HEK293 (cell line): ENCODE measurements around the gene CNOT2.

Experiments used
- CTCF ChIA-PET: fragments of 350-600 bp; formaldehyde crosslinking; extraction: SDS; loops from one replicate; lab custom pipeline; 2021; ENCODE audit warnings: antibody characterized with exemption; lab: Yijun Ruan, JAX
- POLR2A ChIA-PET: fragments of 300-600 bp; formaldehyde crosslinking; extraction: SDS; loops from one replicate; lab custom pipeline; 2020; ENCODE audit warnings: antibody characterized with exemption, inconsistent platforms; lab: Yijun Ruan, JAX
- H3K27ac ChIP-seq: fragments of 200-500 bp; sonication (Bioruptor generic); 2 replicates; pipeline ENCODE4 v1.5.1; 2014; ENCODE audit warnings: low read depth, low read length, control low read depth, inconsistent platforms; ENCODE audit errors: extremely low read depth
- H3K36me3 ChIP-seq, 2 experiments: fragments of 200-500 bp in 1 of 2; sonication (Bioruptor generic) in 1 of 2; 1 replicate in 1 of 2; 2 replicates in 1 of 2; pipeline ENCODE4 v1.5.1; 2014 to 2017; ENCODE audit warnings: inconsistent platforms in 2 of 2, low read length in 2 of 2; ENCODE audit not compliant: control insufficient read depth in 2 of 2, insufficient read depth in 1 of 2
- H3K4me1 ChIP-seq: fragments of 200-500 bp; sonication (Bioruptor generic); 2 replicates; pipeline ENCODE4 v1.5.1; 2014; ENCODE audit warnings: mild to moderate bottlenecking, low read length, inconsistent platforms; ENCODE audit not compliant: control insufficient read depth, insufficient read depth
- H3K4me3 ChIP-seq: 2 replicates; pipeline ENCODE4 v1.5.1; 2011; ENCODE audit warnings: low read depth, mild to moderate bottlenecking, control low read depth, low read length, moderate library complexity
- H3K9me3 ChIP-seq: fragments of 200-500 bp; sonication (Bioruptor generic); 2 replicates; pipeline ENCODE4 v1.5.1; 2014; ENCODE audit warnings: low read depth, low read length, inconsistent platforms; ENCODE audit not compliant: control insufficient read depth, insufficient read depth
- GLI4 ChIP-seq: fragments of 450-650 bp; formaldehyde crosslinking; IDR thresholded peaks from 2 replicates; pipeline ENCODE4 v1.5.1; 2016; ENCODE audit warnings: missing biosample characterization, missing genetic modification characterization
- IKZF3 ChIP-seq: fragments of 450-650 bp; IDR thresholded peaks from 2 replicates; pipeline ENCODE4 v1.5.0; 2018; ENCODE audit warnings: missing biosample characterization, mild to moderate bottlenecking, missing genetic modification characterization, moderate library complexity
- PRDM10 ChIP-seq: fragments of 450-650 bp; formaldehyde crosslinking; IDR thresholded peaks from 2 replicates; pipeline ENCODE4 v1.5.1; 2016; ENCODE audit warnings: missing biosample characterization, missing genetic modification characterization
- TRIM28 ChIP-seq: IDR thresholded peaks from 2 replicates; pipeline ENCODE4 v1.6.1; 2011; ENCODE audit warnings: low read length, control low read depth, borderline replicate concordance
- ZBTB17 ChIP-seq: fragments of 450-650 bp; formaldehyde crosslinking; IDR thresholded peaks from 2 replicates; pipeline ENCODE4 v1.5.1; 2016; ENCODE audit warnings: missing biosample characterization, missing genetic modification characterization
- ZNF138 ChIP-seq: fragments of 450-650 bp; formaldehyde crosslinking; IDR thresholded peaks from 2 replicates; pipeline ENCODE4 v1.5.1; 2016; ENCODE audit warnings: missing biosample characterization, missing genetic modification characterization, borderline replicate concordance
- ZNF366 ChIP-seq: fragments of 450-650 bp; formaldehyde crosslinking; conservative IDR thresholded peaks from 2 replicates; pipeline ENCODE4 v1.5.1; 2016; ENCODE audit warnings: missing biosample characterization, missing genetic modification characterization
- ZNF423 ChIP-seq: fragments of 450-650 bp; formaldehyde crosslinking; IDR thresholded peaks from 2 replicates; pipeline ENCODE4 v1.5.1; 2016; ENCODE audit warnings: missing biosample characterization, missing genetic modification characterization
- ZNF449 ChIP-seq: fragments of 450-650 bp; formaldehyde crosslinking; IDR thresholded peaks from 2 replicates; pipeline ENCODE4 v1.5.1; 2017; ENCODE audit warnings: missing biosample characterization, mild to moderate bottlenecking, missing genetic modification characterization, moderate library complexity
- ZNF473 ChIP-seq: fragments of 450-650 bp; formaldehyde crosslinking; IDR thresholded peaks from 2 replicates; pipeline ENCODE4 v1.5.1; 2017; ENCODE audit warnings: missing biosample characterization, missing genetic modification characterization
- ZNF558 ChIP-seq: fragments of 450-650 bp; formaldehyde crosslinking; IDR thresholded peaks from 2 replicates; pipeline ENCODE4 v1.5.1; 2016; ENCODE audit warnings: missing biosample characterization, missing genetic modification characterization
- ZNF585B ChIP-seq: fragments of 450-650 bp; formaldehyde crosslinking; IDR thresholded peaks from 2 replicates; pipeline ENCODE4 v1.5.1; 2016; ENCODE audit warnings: missing biosample characterization, missing genetic modification characterization
- ZNF629 ChIP-seq: fragments of 450-650 bp; formaldehyde crosslinking; IDR thresholded peaks from 2 replicates; pipeline ENCODE4 v1.5.1; 2017; ENCODE audit warnings: missing biosample characterization, missing genetic modification characterization
- TF ChIP-seq, protein P1 (sequence below): fragments of 450-650 bp; IDR thresholded peaks from 2 replicates; pipeline ENCODE4 v1.5.1; 2018; ENCODE audit warnings: missing biosample characterization, mild to moderate bottlenecking, missing genetic modification characterization
- TF ChIP-seq, protein P2 (sequence below): fragments of 450-650 bp; formaldehyde crosslinking; IDR thresholded peaks from 2 replicates; pipeline ENCODE4 v1.5.1; 2016; ENCODE audit warnings: missing biosample characterization, missing genetic modification characterization
- TF ChIP-seq, protein P3 (sequence below): fragments of 450-650 bp; formaldehyde crosslinking; IDR thresholded peaks from 2 replicates; pipeline ENCODE4 v1.5.1; 2016; ENCODE audit warnings: missing biosample characterization, missing genetic modification characterization
- TF ChIP-seq, protein P4 (sequence below): fragments of 450-650 bp; formaldehyde crosslinking; IDR thresholded peaks from 2 replicates; pipeline ENCODE4 v1.5.1; 2017; ENCODE audit warnings: missing biosample characterization, missing genetic modification characterization

CNOT2 gene

DNA sequence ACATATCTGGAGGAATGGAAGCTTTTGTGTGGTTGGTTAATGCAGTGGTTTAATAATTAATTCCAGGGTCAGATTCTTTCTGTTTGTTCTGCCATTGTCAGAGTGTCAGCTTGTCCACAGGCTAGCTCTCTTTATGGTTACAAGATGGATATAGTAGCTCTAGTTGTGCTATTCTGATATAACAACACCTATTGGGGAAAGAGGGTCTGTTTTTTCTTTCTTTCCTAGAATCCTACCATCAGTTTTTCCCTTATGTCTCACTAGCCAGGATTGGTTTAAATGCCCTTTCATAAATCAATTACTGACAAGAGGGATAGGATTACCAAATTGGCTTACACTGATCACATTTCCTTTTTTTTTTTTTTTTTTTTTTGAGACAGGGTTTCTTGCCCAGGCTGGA is 27.8 kb downstream of the CNOT2 start:
- ChIA-PET CTCF (no interaction called here), POLR2A (interaction anchor here (0.6 to 0.7 kb wide), 2 partner anchors 8 to 712 kb away, joined by 4 read pairs; no protein-coding TSS in a partner anchor)
- no peaks in the 10 kb centered on the region for H3K36me3 ChIP-seq
- TF ChIP-seq ZNF366 = 0 out of 2 replicates have a peak, but pooled peaks have one; percentile 27
- TF ChIP-seq, protein P1, sequence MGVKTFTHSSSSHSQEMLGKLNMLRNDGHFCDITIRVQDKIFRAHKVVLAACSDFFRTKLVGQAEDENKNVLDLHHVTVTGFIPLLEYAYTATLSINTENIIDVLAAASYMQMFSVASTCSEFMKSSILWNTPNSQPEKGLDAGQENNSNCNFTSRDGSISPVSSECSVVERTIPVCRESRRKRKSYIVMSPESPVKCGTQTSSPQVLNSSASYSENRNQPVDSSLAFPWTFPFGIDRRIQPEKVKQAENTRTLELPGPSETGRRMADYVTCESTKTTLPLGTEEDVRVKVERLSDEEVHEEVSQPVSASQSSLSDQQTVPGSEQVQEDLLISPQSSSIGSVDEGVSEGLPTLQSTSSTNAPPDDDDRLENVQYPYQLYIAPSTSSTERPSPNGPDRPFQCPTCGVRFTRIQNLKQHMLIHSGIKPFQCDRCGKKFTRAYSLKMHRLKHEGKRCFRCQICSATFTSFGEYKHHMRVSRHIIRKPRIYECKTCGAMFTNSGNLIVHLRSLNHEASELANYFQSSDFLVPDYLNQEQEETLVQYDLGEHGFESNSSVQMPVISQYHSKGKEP (tag by site-specific recombination) = no peak
- peak; percentile 74 for TF ChIP-seq ZBTB17 (tag by site-specific recombination)
- TF ChIP-seq TRIM28 = no peak
- TF ChIP-seq ZNF449 (tag by site-specific recombination) = no peak
- TF ChIP-seq, protein P2, sequence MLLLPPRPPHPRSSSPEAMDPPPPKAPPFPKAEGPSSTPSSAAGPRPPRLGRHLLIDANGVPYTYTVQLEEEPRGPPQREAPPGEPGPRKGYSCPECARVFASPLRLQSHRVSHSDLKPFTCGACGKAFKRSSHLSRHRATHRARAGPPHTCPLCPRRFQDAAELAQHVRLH (tag by site-specific recombination) = peak; percentile 14; the same call in 1 of the 2 replicates
- TF ChIP-seq IKZF3 (tag by site-specific recombination) = 0 out of 2 replicates have a peak, but pooled peaks have one; percentile 32
- TF ChIP-seq ZNF423 (tag by site-specific recombination) = no peak
- no peak for TF ChIP-seq ZNF138 (tag by site-specific recombination)
- TF ChIP-seq, protein P3, sequence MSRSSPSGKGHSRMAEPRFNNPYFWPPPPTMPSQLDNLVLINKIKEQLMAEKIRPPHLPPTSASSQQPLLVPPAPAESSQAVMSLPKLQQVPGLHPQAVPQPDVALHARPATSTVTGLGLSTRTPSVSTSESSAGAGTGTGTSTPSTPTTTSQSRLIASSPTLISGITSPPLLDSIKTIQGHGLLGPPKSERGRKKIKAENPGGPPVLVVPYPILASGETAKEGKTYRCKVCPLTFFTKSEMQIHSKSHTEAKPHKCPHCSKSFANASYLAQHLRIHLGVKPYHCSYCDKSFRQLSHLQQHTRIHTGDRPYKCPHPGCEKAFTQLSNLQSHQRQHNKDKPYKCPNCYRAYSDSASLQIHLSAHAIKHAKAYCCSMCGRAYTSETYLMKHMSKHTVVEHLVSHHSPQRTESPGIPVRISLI = 0 out of 2 replicates have a peak, but pooled peaks have one; percentile 66
- no peak for TF ChIP-seq GLI4 (tag by site-specific recombination)
- TF ChIP-seq, protein P4, sequence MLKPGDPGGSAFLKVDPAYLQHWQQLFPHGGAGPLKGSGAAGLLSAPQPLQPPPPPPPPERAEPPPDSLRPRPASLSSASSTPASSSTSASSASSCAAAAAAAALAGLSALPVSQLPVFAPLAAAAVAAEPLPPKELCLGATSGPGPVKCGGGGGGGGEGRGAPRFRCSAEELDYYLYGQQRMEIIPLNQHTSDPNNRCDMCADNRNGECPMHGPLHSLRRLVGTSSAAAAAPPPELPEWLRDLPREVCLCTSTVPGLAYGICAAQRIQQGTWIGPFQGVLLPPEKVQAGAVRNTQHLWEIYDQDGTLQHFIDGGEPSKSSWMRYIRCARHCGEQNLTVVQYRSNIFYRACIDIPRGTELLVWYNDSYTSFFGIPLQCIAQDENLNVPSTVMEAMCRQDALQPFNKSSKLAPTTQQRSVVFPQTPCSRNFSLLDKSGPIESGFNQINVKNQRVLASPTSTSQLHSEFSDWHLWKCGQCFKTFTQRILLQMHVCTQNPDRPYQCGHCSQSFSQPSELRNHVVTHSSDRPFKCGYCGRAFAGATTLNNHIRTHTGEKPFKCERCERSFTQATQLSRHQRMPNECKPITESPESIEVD (tag by site-specific recombination) = peak; percentile 77
- TF ChIP-seq ZNF558 (tag by site-specific recombination) = peak; percentile 41; the same call in 1 of the 2 replicates
- no peak for TF ChIP-seq PRDM10
- peak; percentile 35; the same call in 1 of the 2 replicates for TF ChIP-seq ZNF629 (tag by site-specific recombination)
- no peak for TF ChIP-seq ZNF473 (tag by site-specific recombination)
- no peak for TF ChIP-seq ZNF585B
- no peak overlapping the region for H3K4me3 ChIP-seq
- peaks cover 22% of the 10 kb centered on the region for H3K4me1 ChIP-seq
- H3K27ac ChIP-seq = no peak overlapping the region
- H3K9me3 ChIP-seq = no peaks in the 10 kb centered on the region
